IPS-NIHi7 (cell line): ENCODE data around the gene TANK.
A peak's percentile ranks its signal among the peaks of the same experiment; 100 is the strongest.

ENCODE experiments used
- DNase-seq: peaks from one replicate; pipeline ENCODE4 v3.0.0; 2012; ENCODE audit warnings: mixed read lengths; ENCODE audit errors: extremely low spot score

Gene TANK

DNA sequence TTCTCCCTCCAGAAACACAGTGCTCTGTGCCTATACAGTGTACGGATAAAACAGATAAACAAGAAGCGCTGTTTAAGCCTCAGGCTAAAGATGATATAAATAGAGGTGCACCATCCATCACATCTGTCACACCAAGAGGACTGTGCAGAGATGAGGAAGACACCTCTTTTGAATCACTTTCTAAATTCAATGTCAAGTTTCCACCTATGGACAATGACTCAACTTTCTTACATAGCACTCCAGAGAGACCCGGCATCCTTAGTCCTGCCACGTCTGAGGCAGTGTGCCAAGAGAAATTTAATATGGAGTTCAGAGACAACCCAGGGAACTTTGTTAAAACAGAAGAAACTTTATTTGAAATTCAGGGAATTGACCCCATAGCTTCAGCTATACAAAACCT lies 70.7 kb downstream of the TANK start:
- DNase-seq: no peak

- DNase-seq: no peak
Measured at GRCh38 chr2:161232571-161232970, 72.3 kb downstream of the TANK start.

DNA sequence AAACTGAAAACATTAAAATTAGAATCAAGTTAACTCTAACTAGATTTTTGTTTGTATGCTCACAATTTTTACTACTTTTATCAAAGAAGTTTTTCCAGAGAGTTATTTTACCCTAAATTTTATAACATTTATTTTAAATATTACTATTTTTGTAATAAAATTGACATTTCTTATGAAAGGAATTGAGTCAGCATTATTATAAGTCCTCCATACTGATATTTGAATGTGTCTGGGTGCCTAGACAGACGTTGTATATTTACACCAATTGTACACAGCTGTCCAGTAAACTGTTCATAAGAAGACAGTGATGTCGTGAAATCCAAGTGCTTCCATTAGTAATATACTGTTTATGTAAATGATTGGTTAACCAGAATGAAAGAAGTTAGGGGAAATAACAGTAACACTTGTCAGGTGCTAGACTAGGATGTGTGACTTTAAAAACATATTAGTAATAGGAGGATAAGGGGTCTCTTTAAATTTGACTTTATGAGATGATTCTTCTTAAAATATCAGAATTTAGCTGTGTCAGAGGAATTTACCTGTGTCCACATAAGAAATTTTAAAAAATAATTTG lies 73.7 kb downstream of the TANK start:
- DNase-seq: no peak

DNA sequence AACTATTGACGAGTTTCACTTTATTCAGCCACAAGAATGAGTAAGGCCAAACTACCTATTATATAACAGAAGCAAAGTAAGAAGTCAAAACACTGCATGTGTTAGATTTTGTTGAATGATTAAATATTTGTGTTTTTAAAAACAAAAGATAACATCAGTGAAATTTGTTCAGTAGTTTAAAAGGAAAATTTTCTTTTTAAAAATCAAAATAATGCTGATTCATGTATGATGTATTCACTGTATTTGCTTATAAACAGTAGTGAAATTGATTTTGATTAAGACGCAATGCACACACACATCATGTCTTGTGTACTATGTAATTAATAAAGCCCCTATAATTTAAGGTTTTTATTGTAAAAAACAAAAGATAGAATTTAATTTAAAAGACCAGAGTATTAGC lies 74.4 kb downstream of the TANK start:
- no peak for DNase-seq

DNA sequence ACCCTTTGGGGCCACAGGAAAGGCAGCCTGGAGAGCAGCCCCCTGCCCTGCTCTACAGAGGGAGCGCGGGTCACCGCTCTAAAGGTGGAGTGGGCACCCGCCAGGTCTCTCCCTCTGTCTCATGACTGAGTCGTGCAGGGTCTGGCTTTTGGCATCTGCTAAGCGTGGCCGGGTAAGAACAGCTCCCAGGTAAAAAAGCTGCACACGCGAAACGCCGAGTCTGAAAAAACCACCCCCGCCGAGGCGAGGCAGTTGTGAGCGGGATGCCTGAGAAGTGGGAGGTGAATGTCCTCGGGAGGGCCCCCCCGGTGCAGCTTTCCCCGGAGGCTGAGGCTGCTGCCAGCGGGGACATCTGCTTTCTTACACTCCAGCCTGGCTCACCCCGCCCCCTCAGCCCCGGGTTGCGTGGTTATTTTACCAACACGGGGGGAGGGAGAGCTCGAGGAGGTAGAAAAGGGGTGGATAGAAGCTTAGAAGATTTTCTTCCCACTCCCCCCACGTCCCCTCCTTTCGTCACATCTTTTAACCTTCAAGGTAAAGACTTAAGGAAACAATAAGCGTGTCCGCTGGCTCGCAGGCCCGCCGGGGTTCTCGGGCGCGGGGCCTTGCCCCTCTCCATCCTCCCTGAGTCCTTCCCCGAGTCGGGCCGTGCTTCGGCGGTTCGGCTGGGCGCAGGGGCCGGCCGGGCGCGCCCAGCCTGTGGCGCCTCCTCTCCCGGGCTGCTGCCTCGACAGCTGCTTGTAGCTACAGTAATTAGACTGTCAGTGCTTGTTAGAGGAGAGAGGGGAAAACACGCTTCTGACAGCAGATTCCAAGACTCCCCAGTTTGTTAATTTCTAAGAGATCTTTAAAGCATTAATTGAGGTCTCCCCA lies 77.4 kb downstream of the TANK start:
- DNase-seq: peak; percentile 41

GRCh38 chr2:161238265-161238559 lies 78.0 kb downstream of the TANK start:
- DNase-seq: no peak

GRCh38 chr2:161238560-161239325 lies 78.5 kb downstream of the TANK start:
- peak; percentile 72 for DNase-seq

- DNase-seq: peak; percentile 16
Measured at GRCh38 chr2:161239326-161240109, 79.3 kb downstream of the TANK start.

GRCh38 chr2:161241894-161242293 lies 81.7 kb downstream of the TANK start:
- no peak for DNase-seq

- DNase-seq: peak; percentile 10
Measured at GRCh38 chr2:161243312-161243711, 83.1 kb downstream of the TANK start.

DNA sequence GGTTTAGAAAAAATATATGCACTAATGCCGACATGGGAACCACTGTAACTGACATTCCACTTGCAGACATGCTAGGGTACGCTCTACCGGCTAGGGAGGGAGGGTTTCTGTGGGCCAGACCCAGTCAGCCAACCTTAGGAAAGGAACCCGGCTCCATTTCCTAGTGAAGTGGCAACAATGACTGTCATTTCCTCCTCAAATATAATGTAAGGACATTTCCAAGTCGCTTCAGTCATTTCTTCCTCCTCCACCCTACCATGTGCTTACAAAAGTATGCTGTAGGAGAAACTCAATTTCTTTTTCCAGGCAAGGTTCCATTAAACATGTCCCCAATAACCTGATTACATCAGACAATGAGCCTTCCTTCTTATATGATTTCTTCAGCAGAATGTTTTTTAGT lies 83.7 kb downstream of the TANK start:
- no peak for DNase-seq

DNA sequence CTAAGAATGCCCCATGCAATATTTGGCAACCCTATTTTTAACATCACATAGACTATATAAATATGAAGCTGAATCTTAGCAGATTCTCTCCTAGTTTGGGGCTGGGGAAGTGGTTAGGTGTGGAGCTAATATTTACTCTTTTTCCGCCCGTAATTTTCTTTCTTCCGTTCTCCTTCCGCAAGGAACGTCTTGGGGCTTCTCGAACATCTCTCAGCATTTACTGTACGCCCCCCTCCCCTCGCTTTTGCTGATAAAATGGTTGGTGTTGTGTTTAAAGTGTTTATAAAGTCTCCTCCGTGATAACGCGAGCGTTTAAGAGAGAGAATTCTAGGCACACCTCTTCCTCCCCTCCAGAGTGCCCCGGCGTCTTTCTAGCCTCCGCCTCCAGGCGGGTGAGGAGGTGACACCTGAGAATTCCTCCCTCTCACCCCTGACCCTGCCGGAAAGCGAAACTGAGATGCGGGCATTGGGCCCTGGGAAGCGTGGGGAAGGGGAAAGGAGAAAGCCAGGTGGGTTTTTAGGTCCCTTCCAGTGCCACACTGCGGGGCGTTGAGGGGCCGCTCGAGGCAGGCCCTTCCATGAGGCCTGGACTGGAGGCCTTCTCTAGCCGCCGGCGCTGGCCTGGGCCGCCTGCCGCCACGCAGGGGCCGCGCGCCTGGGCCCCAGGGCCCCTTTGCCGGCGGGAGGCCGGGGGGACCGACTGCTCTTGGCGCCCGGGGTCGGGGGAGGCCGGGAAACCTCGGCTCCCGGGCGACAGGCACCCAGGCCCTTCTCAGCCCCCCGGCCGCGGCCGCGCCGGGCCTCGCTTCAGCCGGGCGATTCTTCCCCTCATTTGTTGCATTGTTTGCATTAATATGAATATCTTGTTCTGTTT lies 84.4 kb downstream of the TANK start:
- DNase-seq: peak; percentile 52

DNA sequence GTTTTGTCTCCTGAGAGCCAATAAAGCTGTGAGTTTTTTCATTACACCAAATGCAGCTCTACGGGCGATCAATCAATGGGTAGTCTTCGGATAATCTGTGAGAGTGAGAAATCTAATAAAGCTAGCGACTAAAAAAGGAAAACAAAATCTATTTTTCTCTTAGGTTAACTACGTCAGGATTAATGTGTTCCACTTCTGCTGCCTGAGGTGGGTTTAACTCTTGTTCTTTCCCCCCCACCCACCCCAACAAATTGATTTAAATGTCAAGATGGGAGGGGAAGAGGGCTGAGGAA lies 85.0 kb downstream of the TANK start:
- DNase-seq: no peak

DNA sequence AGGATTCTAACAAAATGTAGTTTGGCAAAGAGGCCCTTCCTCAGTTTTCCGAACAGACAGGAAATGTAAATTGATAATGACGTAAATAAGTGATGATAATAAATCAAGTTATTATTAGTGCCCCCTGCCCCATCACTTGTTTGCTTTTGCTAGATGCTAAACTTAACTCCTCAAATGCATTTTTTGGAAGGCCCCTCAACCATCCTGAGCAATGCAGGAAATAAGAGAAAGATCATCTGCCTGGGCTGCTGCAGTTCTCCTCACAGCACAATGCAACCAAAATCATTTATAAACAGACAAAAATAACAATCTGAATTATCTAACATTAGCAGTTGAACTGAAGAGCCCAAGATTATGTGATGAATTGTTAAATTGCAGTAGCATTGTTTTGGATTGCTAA lies 85.4 kb downstream of the TANK start:
- no peak for DNase-seq

DNA sequence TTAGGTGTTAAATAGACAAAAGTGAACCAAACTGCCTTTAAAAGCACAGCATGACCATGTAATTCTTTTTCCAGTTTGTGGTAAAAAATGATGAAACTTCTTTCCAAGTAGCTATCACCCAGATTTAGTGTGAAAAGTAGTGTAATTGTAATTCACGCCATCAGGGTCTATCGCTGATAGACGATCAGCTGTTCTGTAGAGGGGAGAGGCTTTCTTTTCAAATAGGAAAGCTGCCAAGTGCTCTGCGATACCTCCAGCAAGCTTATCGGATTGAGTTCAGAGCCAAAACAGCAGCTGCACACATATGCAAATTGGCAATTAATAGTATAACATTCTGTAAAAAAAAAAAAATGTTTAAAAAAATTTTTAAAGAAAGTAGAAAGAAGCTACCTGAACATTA lies 86.1 kb downstream of the TANK start:
- DNase-seq: no peak

DNA sequence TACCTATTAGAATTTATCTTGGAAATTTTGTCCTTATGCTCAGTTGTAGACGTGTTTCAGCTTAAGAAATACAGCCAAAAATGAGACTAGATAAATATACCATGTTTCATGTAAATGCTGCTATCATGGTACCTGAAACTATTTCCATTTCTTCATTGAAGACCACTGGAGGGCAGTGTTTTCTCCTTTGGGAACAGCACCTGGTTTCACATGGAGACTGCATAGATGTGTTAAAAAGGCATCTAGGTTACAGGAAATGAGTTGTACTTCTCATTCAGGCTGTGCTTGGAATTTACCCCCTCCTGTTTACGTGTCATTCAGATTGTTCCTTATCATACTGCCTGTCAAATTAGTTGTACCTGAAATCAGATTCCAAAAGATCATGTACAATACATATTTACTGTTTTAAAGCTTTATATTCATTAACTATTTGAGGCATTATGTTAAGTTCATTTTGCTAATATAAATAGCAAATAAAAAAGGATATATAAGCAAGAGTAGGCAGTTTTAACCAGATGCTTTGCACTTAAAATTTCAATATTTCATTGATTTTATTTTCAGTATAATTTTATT lies 90.7 kb downstream of the TANK start:
- peak; percentile 63 for DNase-seq

GRCh38 chr2:161257123-161257952 lies 97.1 kb downstream of the TANK start:
- DNase-seq: no peak

- DNase-seq: no peak
Measured at GRCh38 chr2:161265874-161266273, 105.6 kb downstream of the TANK start.

DNA sequence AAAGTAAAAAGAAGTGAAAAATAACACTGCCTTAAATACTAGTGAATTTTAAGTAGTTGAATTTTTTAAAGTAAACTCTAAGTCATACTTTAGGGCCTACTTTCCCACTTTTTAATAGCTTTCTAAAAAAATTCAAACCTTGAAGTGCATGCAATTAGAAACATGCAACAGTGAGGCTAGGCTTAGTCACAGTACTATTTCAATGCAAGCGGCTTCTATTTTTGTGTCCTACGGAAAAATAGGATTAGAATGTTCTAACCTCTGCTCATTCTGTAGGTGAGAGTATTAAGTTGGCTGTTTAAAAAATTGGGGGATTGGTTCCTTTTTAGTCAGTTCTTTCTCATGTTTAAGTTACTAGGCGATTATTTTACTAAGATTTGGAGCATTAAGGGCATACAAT lies 108.9 kb downstream of the TANK start:
- DNase-seq: no peak
